GM19193 (cell line): ENCODE data around the gene CHRNE.

Experiments
- POLR2A ChIP-seq: IDR thresholded peaks from 4 replicates; pipeline ENCODE4 v1.6.1; 2011; ENCODE audit not compliant: insufficient read depth, insufficient read length; ENCODE audit errors: extremely low read depth

The CHRNE gene

GRCh38 chr17:4944554-4945175, 41.8 kb upstream of the CHRNE start:
- TF ChIP-seq POLR2A: peak; percentile 79

- TF ChIP-seq POLR2A: peak; percentile 36
Measured at GRCh38 chr17:4944163-4944553, 41.3 kb upstream of the CHRNE start.

GRCh38 chr17:4942760-4943508, 40.0 kb upstream of the CHRNE start:
- TF ChIP-seq POLR2A: peak; percentile 29

- no peak for TF ChIP-seq POLR2A
Measured at GRCh38 chr17:4941319-4941610, 38.4 kb upstream of the CHRNE start.

GRCh38 chr17:4940555-4941318, 37.8 kb upstream of the CHRNE start:
- peak; percentile 12 for TF ChIP-seq POLR2A

- TF ChIP-seq POLR2A: peak; percentile 91
Measured at GRCh38 chr17:4939796-4940554, 37.1 kb upstream of the CHRNE start, which contains the start of the genes RNF167 and SLC25A11. TSS of gene RNF167 (plus strand) at chr17:4940268. CDS start at chr17:4940910, 642 bp downstream. TSS of gene SLC25A11 (minus strand) at chr17:4940046. CDS start at chr17:4939910, 136 bp downstream.

GRCh38 chr17:4939546-4939795, 36.6 kb upstream of the CHRNE start:
- TF ChIP-seq POLR2A: no peak

- TF ChIP-seq POLR2A: no peak
Measured at GRCh38 chr17:4938688-4939545, 36.0 kb upstream of the CHRNE start.

- no peak for TF ChIP-seq POLR2A
Measured at GRCh38 chr17:4938069-4938491, 35.2 kb upstream of the CHRNE start.

- no peak for TF ChIP-seq POLR2A
Measured at GRCh38 chr17:4937553-4937952, 34.7 kb upstream of the CHRNE start.

- no peak for TF ChIP-seq POLR2A
Measured at GRCh38 chr17:4936436-4936835, 33.5 kb upstream of the CHRNE start.

- no peak for TF ChIP-seq POLR2A
Measured at GRCh38 chr17:4935650-4936049, 32.8 kb upstream of the CHRNE start.

GRCh38 chr17:4934173-4934979, 31.5 kb upstream of the CHRNE start:
- TF ChIP-seq POLR2A: peak; percentile 22

- TF ChIP-seq POLR2A: no peak
Measured at GRCh38 chr17:4933646-4934045, 30.7 kb upstream of the CHRNE start.

GRCh38 chr17:4932756-4933155, 29.9 kb upstream of the CHRNE start:
- no peak for TF ChIP-seq POLR2A
